ENCODE measurements around the gene CD69.

Gene CD69

GRCh38 chr12:9732921-9733461, 27.7 kb downstream of the CD69 start, which contains the start of gene CLECL1:
Gene CLECL1 (minus strand): TSS chr12:9733097.
- Histone ChIP-seq H3K18ac (ENCODE audit: low read length) (no peak within 1 kb of the TSS), H3K4me1 (ENCODE audit: control insufficient read depth, low read depth, low read length) (no peaks in the 10 kb centered on the region), H2BK5ac (ENCODE audit: low read length) (no peak within 1 kb of the TSS), H2BK120ac (ENCODE audit: low read depth, low read length) (no peak within 1 kb of the TSS), H3K4me2 (ENCODE audit: low read length) (no peak within 1 kb of the TSS), H2BK15ac (replicated peaks; ENCODE audit: low read depth) (no peak within 1 kb of the TSS), H2AK5ac (ENCODE audit: low read length) (no peak within 1 kb of the TSS), H3K79me2 (ENCODE audit: control insufficient read depth, insufficient read depth, low read length) (no peaks in the 10 kb centered on the region), H3K9ac (ENCODE audit: low read length) (no peak within 1 kb of the TSS), H3K4me3 (ENCODE audit: low read length) (no peak within 1 kb of the TSS), H3K23ac (ENCODE audit: low read length) (no peak within 1 kb of the TSS), H3K4ac (ENCODE audit: low read depth, low read length) (no peak within 1 kb of the TSS), H3K56ac (ENCODE audit: low read length) (no peak within 1 kb of the TSS), H4K5ac (ENCODE audit: low read length) (no peak within 1 kb of the TSS), H4K8ac (ENCODE audit: low read depth, low read length) (no peak within 1 kb of the TSS), H3K27ac (ENCODE audit: low read depth, low read length) (no peak within 1 kb of the TSS), H3K27me3 (ENCODE audit: insufficient read depth, low read length, poor library complexity) (no peaks in the 10 kb centered on the region), H3K79me1 (ENCODE audit: low read length) (no peaks in the 10 kb centered on the region), H3K36me3 (ENCODE audit: control insufficient read depth, insufficient read depth, low read length) (no peaks in the 10 kb centered on the region)
- no CpG with 5 or more reads among the region's 8 CpGs for WGBS (ENCODE audit: extremely low coverage, insufficient coverage, low lambda C conversion rate)
- DNase-seq = no peak

- no peaks in the 10 kb centered on the region for H3K79me1 ChIP-seq (ENCODE audit: low read length)
- H3K4me2 ChIP-seq (ENCODE audit: low read length) = no peak overlapping the region
- DNase-seq = no peak
- H3K27me3 ChIP-seq (ENCODE audit: insufficient read depth, low read length, poor library complexity) = no peaks in the 10 kb centered on the region
- H3K36me3 ChIP-seq (ENCODE audit: control insufficient read depth, insufficient read depth, low read length) = no peaks in the 10 kb centered on the region
- no peak overlapping the region for H3K56ac ChIP-seq (ENCODE audit: low read length)
- no peaks in the 10 kb centered on the region for H3K79me2 ChIP-seq (ENCODE audit: control insufficient read depth, insufficient read depth, low read length)
- H3K18ac ChIP-seq (ENCODE audit: low read length) = no peak overlapping the region
- WGBS (ENCODE audit: extremely low coverage, insufficient coverage, low lambda C conversion rate) = no CpG with 5 or more reads among the region's 2 CpGs
- no peak overlapping the region for H2BK15ac ChIP-seq (replicated peaks; ENCODE audit: low read depth)
- H2BK120ac ChIP-seq (ENCODE audit: low read depth, low read length) = no peak overlapping the region
- no peak overlapping the region for H2AK5ac ChIP-seq (ENCODE audit: low read length)
- no peak overlapping the region for H3K23ac ChIP-seq (ENCODE audit: low read length)
- no peak overlapping the region for H3K9ac ChIP-seq (ENCODE audit: low read length)
- no peak overlapping the region for H3K4ac ChIP-seq (ENCODE audit: low read depth, low read length)
- no peaks in the 10 kb centered on the region for H3K4me1 ChIP-seq (ENCODE audit: control insufficient read depth, low read depth, low read length)
- H3K27ac ChIP-seq (ENCODE audit: low read depth, low read length) = no peak overlapping the region
- no peak overlapping the region for H4K8ac ChIP-seq (ENCODE audit: low read depth, low read length)
- no peak overlapping the region for H2BK5ac ChIP-seq (ENCODE audit: low read length)
- no peak overlapping the region for H4K5ac ChIP-seq (ENCODE audit: low read length)
- H3K4me3 ChIP-seq (ENCODE audit: low read length) = no peak overlapping the region
Measured at GRCh38 chr12:9731797-9732196, 28.9 kb downstream of the CD69 start.

GRCh38 chr12:9731393-9731792, 29.3 kb downstream of the CD69 start:
- Histone ChIP-seq H3K4me2 (ENCODE audit: low read length) (no peak overlapping the region), H3K4me1 (ENCODE audit: control insufficient read depth, low read depth, low read length) (no peaks in the 10 kb centered on the region), H2BK120ac (ENCODE audit: low read depth, low read length) (no peak overlapping the region), H2BK5ac (ENCODE audit: low read length) (no peak overlapping the region), H3K27me3 (ENCODE audit: insufficient read depth, low read length, poor library complexity) (no peaks in the 10 kb centered on the region), H4K5ac (ENCODE audit: low read length) (no peak overlapping the region), H3K4ac (ENCODE audit: low read depth, low read length) (no peak overlapping the region), H3K4me3 (ENCODE audit: low read length) (no peak overlapping the region), H3K79me2 (ENCODE audit: control insufficient read depth, insufficient read depth, low read length) (no peaks in the 10 kb centered on the region), H3K18ac (ENCODE audit: low read length) (no peak overlapping the region), H3K23ac (ENCODE audit: low read length) (no peak overlapping the region), H2BK15ac (replicated peaks; ENCODE audit: low read depth) (no peak overlapping the region), H2AK5ac (ENCODE audit: low read length) (no peak overlapping the region), H3K56ac (ENCODE audit: low read length) (no peak overlapping the region), H3K9ac (ENCODE audit: low read length) (no peak overlapping the region), H3K27ac (ENCODE audit: low read depth, low read length) (no peak overlapping the region), H3K79me1 (ENCODE audit: low read length) (no peaks in the 10 kb centered on the region), H4K8ac (ENCODE audit: low read depth, low read length) (no peak overlapping the region), H3K36me3 (ENCODE audit: control insufficient read depth, insufficient read depth, low read length) (no peaks in the 10 kb centered on the region)
- no CpG with 5 or more reads among the region's 6 CpGs for WGBS (ENCODE audit: extremely low coverage, insufficient coverage, low lambda C conversion rate)
- no peak for DNase-seq

- no peak overlapping the region for H3K9ac ChIP-seq (ENCODE audit: low read length)
- H2BK5ac ChIP-seq (ENCODE audit: low read length) = no peak overlapping the region
- no peak overlapping the region for H3K23ac ChIP-seq (ENCODE audit: low read length)
- no peak for DNase-seq
- H3K4ac ChIP-seq (ENCODE audit: low read depth, low read length) = no peak overlapping the region
- H3K27me3 ChIP-seq (ENCODE audit: insufficient read depth, low read length, poor library complexity) = no peaks in the 10 kb centered on the region
- H3K56ac ChIP-seq (ENCODE audit: low read length) = no peak overlapping the region
- H2BK120ac ChIP-seq (ENCODE audit: low read depth, low read length) = no peak overlapping the region
- no peak overlapping the region for H3K4me2 ChIP-seq (ENCODE audit: low read length)
- no peak overlapping the region for H2AK5ac ChIP-seq (ENCODE audit: low read length)
- no peak overlapping the region for H3K27ac ChIP-seq (ENCODE audit: low read depth, low read length)
- no peaks in the 10 kb centered on the region for H3K36me3 ChIP-seq (ENCODE audit: control insufficient read depth, insufficient read depth, low read length)
- H3K79me2 ChIP-seq (ENCODE audit: control insufficient read depth, insufficient read depth, low read length) = no peaks in the 10 kb centered on the region
- no peak overlapping the region for H4K8ac ChIP-seq (ENCODE audit: low read depth, low read length)
- H2BK15ac ChIP-seq (replicated peaks; ENCODE audit: low read depth) = no peak overlapping the region
- no peaks in the 10 kb centered on the region for H3K79me1 ChIP-seq (ENCODE audit: low read length)
- no CpG with 5 or more reads among the region's 6 CpGs for WGBS (ENCODE audit: extremely low coverage, insufficient coverage, low lambda C conversion rate)
- H3K18ac ChIP-seq (ENCODE audit: low read length) = no peak overlapping the region
- no peak overlapping the region for H3K4me3 ChIP-seq (ENCODE audit: low read length)
- no peak overlapping the region for H4K5ac ChIP-seq (ENCODE audit: low read length)
- no peaks in the 10 kb centered on the region for H3K4me1 ChIP-seq (ENCODE audit: control insufficient read depth, low read depth, low read length)
Measured at GRCh38 chr12:9730591-9730990, 30.1 kb downstream of the CD69 start.

- Histone ChIP-seq H3K27ac (ENCODE audit: low read depth, low read length) (no peak overlapping the region), H3K23ac (ENCODE audit: low read length) (no peak overlapping the region), H2BK5ac (ENCODE audit: low read length) (no peak overlapping the region), H3K27me3 (ENCODE audit: insufficient read depth, low read length, poor library complexity) (no peaks in the 10 kb centered on the region), H2BK120ac (ENCODE audit: low read depth, low read length) (no peak overlapping the region), H4K5ac (ENCODE audit: low read length) (no peak overlapping the region), H2BK15ac (replicated peaks; ENCODE audit: low read depth) (no peak overlapping the region), H3K56ac (ENCODE audit: low read length) (no peak overlapping the region), H2AK5ac (ENCODE audit: low read length) (no peak overlapping the region), H3K4me1 (ENCODE audit: control insufficient read depth, low read depth, low read length) (no peaks in the 10 kb centered on the region), H3K79me2 (ENCODE audit: control insufficient read depth, insufficient read depth, low read length) (no peaks in the 10 kb centered on the region), H3K4me2 (ENCODE audit: low read length) (no peak overlapping the region), H3K36me3 (ENCODE audit: control insufficient read depth, insufficient read depth, low read length) (no peaks in the 10 kb centered on the region), H3K4me3 (ENCODE audit: low read length) (no peak overlapping the region), H3K79me1 (ENCODE audit: low read length) (no peaks in the 10 kb centered on the region), H3K18ac (ENCODE audit: low read length) (no peak overlapping the region), H4K8ac (ENCODE audit: low read depth, low read length) (no peak overlapping the region), H3K4ac (ENCODE audit: low read depth, low read length) (no peak overlapping the region), H3K9ac (ENCODE audit: low read length) (no peak overlapping the region)
- no CpG with 5 or more reads among the region's 3 CpGs for WGBS (ENCODE audit: extremely low coverage, insufficient coverage, low lambda C conversion rate)
- DNase-seq = no peak
Measured at GRCh38 chr12:9730011-9730410, 30.7 kb downstream of the CD69 start.

- Histone ChIP-seq H3K4me3 (ENCODE audit: low read length) (no peak overlapping the region), H3K27me3 (ENCODE audit: insufficient read depth, low read length, poor library complexity) (no peaks in the 10 kb centered on the region), H3K36me3 (ENCODE audit: control insufficient read depth, insufficient read depth, low read length) (no peaks in the 10 kb centered on the region)
Measured at GRCh38 chr12:9729082-9729481, 31.6 kb downstream of the CD69 start.

More at GRCh38 chr12:9729082-9729481, 31.6 kb downstream of the CD69 start:
- no peak overlapping the region for H4K5ac ChIP-seq (ENCODE audit: low read length)
- no peak overlapping the region for H3K27ac ChIP-seq (ENCODE audit: low read depth, low read length)
- H3K4ac ChIP-seq (ENCODE audit: low read depth, low read length) = no peak overlapping the region
- H3K18ac ChIP-seq (ENCODE audit: low read length) = no peak overlapping the region
- H3K23ac ChIP-seq (ENCODE audit: low read length) = no peak overlapping the region
- no peak overlapping the region for H3K56ac ChIP-seq (ENCODE audit: low read length)
- no peaks in the 10 kb centered on the region for H3K79me1 ChIP-seq (ENCODE audit: low read length)
- no peaks in the 10 kb centered on the region for H3K79me2 ChIP-seq (ENCODE audit: control insufficient read depth, insufficient read depth, low read length)
- no peak for DNase-seq
- no peak overlapping the region for H2BK15ac ChIP-seq (replicated peaks; ENCODE audit: low read depth)
- H2AK5ac ChIP-seq (ENCODE audit: low read length) = no peak overlapping the region
- no peak overlapping the region for H2BK120ac ChIP-seq (ENCODE audit: low read depth, low read length)
- no peak overlapping the region for H3K4me2 ChIP-seq (ENCODE audit: low read length)
- no peak overlapping the region for H3K9ac ChIP-seq (ENCODE audit: low read length)
- no peak overlapping the region for H4K8ac ChIP-seq (ENCODE audit: low read depth, low read length)
- H3K4me1 ChIP-seq (ENCODE audit: control insufficient read depth, low read depth, low read length) = no peaks in the 10 kb centered on the region
- no peak overlapping the region for H2BK5ac ChIP-seq (ENCODE audit: low read length)

All from mesendoderm (in vitro differentiated cells).